ENCODE data around the gene TMEM175. TPM values are rescaled to one million over a fixed set of nuclear protein-coding genes. Genes with fewer than 3 reads are reported as not detected.

The TMEM175 gene
- total RNA-seq, 1 donor from 2014 or later = 56.5 TPM

- H3K27ac ChIP-seq = no peak overlapping the region
- H3K9me3 ChIP-seq = no peaks in the 10 kb centered on the region
- DNase-seq (ENCODE audit: extremely low spot score in 2 of 2) = no peak
- no peaks in the 10 kb centered on the region for H3K4me1 ChIP-seq
- TF ChIP-seq CTCF (IDR thresholded peaks at IDR 0.05) = no peak
- TF ChIP-seq POLR2AphosphoS5 (IDR thresholded peaks at IDR 0.05; ENCODE audit: insufficient read depth in 1 of 2, low read depth in 1 of 2) = no peak
- no peak for TF ChIP-seq POLR2A (IDR thresholded peaks at IDR 0.05)
- intact Hi-C loops (cut with DNase I) = no loop called here
- no peaks in the 10 kb centered on the region for H3K27me3 ChIP-seq
- peaks cover 0 to 39% of the 10 kb centered on the region in 2 donors for H3K36me3 ChIP-seq
- H3K4me3 ChIP-seq = no peak overlapping the region
These were observed 33.2 kb upstream of the TMEM175 start for GRCh38 chr4:898869-899555.

- DNase-seq (ENCODE audit: extremely low spot score in 2 of 2) = no peak
- intact Hi-C loops (cut with DNase I) = no loop called here
- no peak for TF ChIP-seq POLR2AphosphoS5 (IDR thresholded peaks at IDR 0.05; ENCODE audit: insufficient read depth in 1 of 2, low read depth in 1 of 2)
- TF ChIP-seq POLR2A (IDR thresholded peaks at IDR 0.05) = no peak
- TF ChIP-seq CTCF (IDR thresholded peaks at IDR 0.05) = no peak
- no peaks in the 10 kb centered on the region for H3K4me1 ChIP-seq
- H3K4me3 ChIP-seq = no peak overlapping the region
- H3K27ac ChIP-seq = no peak overlapping the region
- H3K9me3 ChIP-seq = no peaks in the 10 kb centered on the region
- H3K27me3 ChIP-seq = no peaks in the 10 kb centered on the region
- peaks cover 0 to 41% of the 10 kb centered on the region in 2 donors for H3K36me3 ChIP-seq
These were observed 32.7 kb upstream of the TMEM175 start for GRCh38 chr4:899556-899906.

- no peaks in the 10 kb centered on the region for H3K9me3 ChIP-seq
- TF ChIP-seq POLR2AphosphoS5 (IDR thresholded peaks at IDR 0.05; ENCODE audit: insufficient read depth in 1 of 2, low read depth in 1 of 2) = no peak
- TF ChIP-seq CTCF (IDR thresholded peaks at IDR 0.05) = no peak
- no peak for TF ChIP-seq POLR2A (IDR thresholded peaks at IDR 0.05)
These were observed 32.2 kb upstream of the TMEM175 start for GRCh38 chr4:900073-900472.

GRCh38 chr4:900721-901120 lies 31.5 kb upstream of the TMEM175 start:
- no peaks in the 10 kb centered on the region for H3K27me3 ChIP-seq
- H3K4me3 ChIP-seq = no peak overlapping the region
- peaks cover 0 to 34% of the 10 kb centered on the region in 2 donors for H3K36me3 ChIP-seq
- no peaks in the 10 kb centered on the region for H3K4me1 ChIP-seq
- intact Hi-C loops (cut with DNase I) = no loop called here
- TF ChIP-seq CTCF (IDR thresholded peaks at IDR 0.05) (no peak), POLR2AphosphoS5 (IDR thresholded peaks at IDR 0.05; ENCODE audit: insufficient read depth in 1 of 2, low read depth in 1 of 2) (no peak)
- H3K27ac ChIP-seq = no peak overlapping the region
- H3K9me3 ChIP-seq = no peaks in the 10 kb centered on the region
- no peak for DNase-seq (ENCODE audit: extremely low spot score in 2 of 2)

More at GRCh38 chr4:900073-900472, 32.2 kb upstream of the TMEM175 start:
- intact Hi-C loops (cut with DNase I) = no loop called here
- Histone ChIP-seq H3K4me3 (no peak overlapping the region), H3K36me3 (peaks cover 0 to 40% of the 10 kb centered on the region in 2 donors), H3K27ac (no peak overlapping the region), H3K27me3 (no peaks in the 10 kb centered on the region), H3K4me1 (no peaks in the 10 kb centered on the region)
- no peak for DNase-seq (ENCODE audit: extremely low spot score in 2 of 2)

GRCh38 chr4:901192-901910 lies 30.9 kb upstream of the TMEM175 start:
- intact Hi-C loops (cut with DNase I) = no loop called here
- Histone ChIP-seq H3K36me3 (peaks cover 0 to 28% of the 10 kb centered on the region in 2 donors), H3K27me3 (no peaks in the 10 kb centered on the region), H3K27ac (no peak overlapping the region), H3K4me3 (no peak overlapping the region), H3K9me3 (no peaks in the 10 kb centered on the region), H3K4me1 (no peaks in the 10 kb centered on the region)
- DNase-seq (ENCODE audit: extremely low spot score in 2 of 2) = no peak
- TF ChIP-seq CTCF (IDR thresholded peaks at IDR 0.05) (no peak), POLR2AphosphoS5 (IDR thresholded peaks at IDR 0.05; ENCODE audit: insufficient read depth in 1 of 2, low read depth in 1 of 2) (no peak), POLR2A (IDR thresholded peaks at IDR 0.05) (no peak)

Measured in vagina (tissue), 2 donors.